MCF 10A (cell line): Measurements from ENCODE around the gene ATP6V0A4. TPM values are rescaled to one million over a fixed set of nuclear protein-coding genes. Genes with fewer than 3 reads are reported as not detected.

Source experiments
- BruUV-seq: library from RNA; stranded (reverse); fragments of 400-500 nt; replicated peaks from 2 replicates; lab custom pipeline; 2021; lab: Mats Ljungman, UMichigan
- CTCF ChIA-PET: fragments of 300-600 bp; sonication (Branson Sonifier 250); formaldehyde crosslinking; extraction: SDS; loops from one replicate; lab custom pipeline; 2021; ENCODE audit warnings: antibody characterized with exemption, inconsistent platforms; lab: Yijun Ruan, JAX
- POLR2A ChIA-PET: fragments of 300-600, 350-650 bp; sonication (Branson Sonifier 250); formaldehyde crosslinking; extraction: SDS; loops from one replicate; lab custom pipeline; 2020; ENCODE audit warnings: antibody characterized with exemption, inconsistent platforms; lab: Yijun Ruan, JAX
- DNase-seq: peaks from one replicate; pipeline ENCODE4 v3.0.0-alpha.2; 2018; ENCODE audit not compliant: unreplicated experiment
- H3K27ac Mint-ChIP-seq: one replicate; pipeline ENCODE4 v1.8.0; 2022; ENCODE audit warnings: mild to moderate bottlenecking, low read depth, mixed read lengths; ENCODE audit not compliant: unreplicated experiment
- H3K27me3 Mint-ChIP-seq: one replicate; pipeline ENCODE4 v1.8.0; 2022; ENCODE audit warnings: mixed read lengths; ENCODE audit not compliant: insufficient read depth, unreplicated experiment
- H3K36me3 Mint-ChIP-seq: one replicate; pipeline ENCODE4 v1.8.0; 2022; ENCODE audit warnings: mild to moderate bottlenecking, moderate library complexity, mixed read lengths; ENCODE audit not compliant: insufficient read depth, unreplicated experiment
- H3K4me1 Mint-ChIP-seq: one replicate; pipeline ENCODE4 v1.8.0; 2022; ENCODE audit warnings: mixed read lengths; ENCODE audit not compliant: insufficient read depth, unreplicated experiment
- H3K4me3 Mint-ChIP-seq: one replicate; pipeline ENCODE4 v1.8.0; 2022; ENCODE audit warnings: mild to moderate bottlenecking, moderate library complexity, mixed read lengths; ENCODE audit not compliant: unreplicated experiment
- H3K9me3 Mint-ChIP-seq: one replicate; pipeline ENCODE4 v1.8.0; 2022; ENCODE audit warnings: mixed read lengths; ENCODE audit not compliant: unreplicated experiment
- intact Hi-C: fragments of 100-400 bp; cut with micrococcal nuclease; formaldehyde crosslinking; loops from 2 replicates; pipeline ENCODE4 v1.14.1; 2022
- total RNA-seq: library from RNA; stranded (reverse); gene quantifications from 2 replicates; pipeline ENCODE4 v1.2.3, GENCODE V29; 2022
- TF ChIP-seq, protein P1 (sequence below): fragments of 200-600 bp; IDR thresholded peaks from one replicate; pipeline ENCODE4 v1.8.0; 2022; ENCODE audit warnings: antibody characterized with exemption, mild to moderate bottlenecking; ENCODE audit not compliant: unreplicated experiment

Gene ATP6V0A4
- total RNA-seq, 1 experiment from 2014 or later = 0.40 TPM

GRCh38 chr7:138834583-138834982, 36.6 kb upstream of the ATP6V0A4 start:
- BruUV-seq = no TSS peak
- H3K27me3 Mint-ChIP-seq = no peaks in the 10 kb centered on the region
- DNase-seq = no peak

GRCh38 chr7:138833596-138833995, 35.6 kb upstream of the ATP6V0A4 start:
- CTCF ChIA-PET = no interaction called here
- TF ChIP-seq, protein P1, sequence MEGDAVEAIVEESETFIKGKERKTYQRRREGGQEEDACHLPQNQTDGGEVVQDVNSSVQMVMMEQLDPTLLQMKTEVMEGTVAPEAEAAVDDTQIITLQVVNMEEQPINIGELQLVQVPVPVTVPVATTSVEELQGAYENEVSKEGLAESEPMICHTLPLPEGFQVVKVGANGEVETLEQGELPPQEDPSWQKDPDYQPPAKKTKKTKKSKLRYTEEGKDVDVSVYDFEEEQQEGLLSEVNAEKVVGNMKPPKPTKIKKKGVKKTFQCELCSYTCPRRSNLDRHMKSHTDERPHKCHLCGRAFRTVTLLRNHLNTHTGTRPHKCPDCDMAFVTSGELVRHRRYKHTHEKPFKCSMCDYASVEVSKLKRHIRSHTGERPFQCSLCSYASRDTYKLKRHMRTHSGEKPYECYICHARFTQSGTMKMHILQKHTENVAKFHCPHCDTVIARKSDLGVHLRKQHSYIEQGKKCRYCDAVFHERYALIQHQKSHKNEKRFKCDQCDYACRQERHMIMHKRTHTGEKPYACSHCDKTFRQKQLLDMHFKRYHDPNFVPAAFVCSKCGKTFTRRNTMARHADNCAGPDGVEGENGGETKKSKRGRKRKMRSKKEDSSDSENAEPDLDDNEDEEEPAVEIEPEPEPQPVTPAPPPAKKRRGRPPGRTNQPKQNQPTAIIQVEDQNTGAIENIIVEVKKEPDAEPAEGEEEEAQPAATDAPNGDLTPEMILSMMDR = no peak
- no peaks in the 10 kb centered on the region for H3K27me3 Mint-ChIP-seq
- DNase-seq = no peak
- H3K4me1 Mint-ChIP-seq = no peaks in the 10 kb centered on the region
- no peaks in the 10 kb centered on the region for H3K36me3 Mint-ChIP-seq
- no peak overlapping the region for H3K27ac Mint-ChIP-seq
- H3K9me3 Mint-ChIP-seq = no peaks in the 10 kb centered on the region
- BruUV-seq = no TSS peak
- intact Hi-C loops = no loop called here
- POLR2A ChIA-PET = no interaction called here
- no peak overlapping the region for H3K4me3 Mint-ChIP-seq

More at GRCh38 chr7:138834583-138834982, 36.6 kb upstream of the ATP6V0A4 start:
- ChIA-PET POLR2A (no interaction called here), CTCF (interaction anchor here (0.6 kb wide), 1 partner anchor 11 kb away, joined by 3 read pairs; no protein-coding TSS in a partner anchor)
- no peaks in the 10 kb centered on the region for H3K9me3 Mint-ChIP-seq
- no peak overlapping the region for H3K27ac Mint-ChIP-seq
- no peak overlapping the region for H3K4me3 Mint-ChIP-seq
- TF ChIP-seq, protein P1 = no peak
- H3K4me1 Mint-ChIP-seq = no peaks in the 10 kb centered on the region
- peaks cover 5% of the 10 kb centered on the region for H3K36me3 Mint-ChIP-seq
- intact Hi-C loops = no loop called here

GRCh38 chr7:138832966-138833365, 35.0 kb upstream of the ATP6V0A4 start:
- no TSS peak for BruUV-seq
- H3K27ac Mint-ChIP-seq = no peak overlapping the region
- H3K36me3 Mint-ChIP-seq = no peaks in the 10 kb centered on the region
- ChIA-PET POLR2A (no interaction called here), CTCF (interaction anchor here (0.5 kb wide), 1 partner anchor 12 kb away, joined by 3 read pairs; no protein-coding TSS in a partner anchor)
- H3K9me3 Mint-ChIP-seq = no peaks in the 10 kb centered on the region
- TF ChIP-seq, protein P1 = no peak
- no peaks in the 10 kb centered on the region for H3K27me3 Mint-ChIP-seq
- H3K4me1 Mint-ChIP-seq = no peaks in the 10 kb centered on the region
- DNase-seq = no peak
- H3K4me3 Mint-ChIP-seq = no peak overlapping the region
- intact Hi-C loops = no loop called here

DNA sequence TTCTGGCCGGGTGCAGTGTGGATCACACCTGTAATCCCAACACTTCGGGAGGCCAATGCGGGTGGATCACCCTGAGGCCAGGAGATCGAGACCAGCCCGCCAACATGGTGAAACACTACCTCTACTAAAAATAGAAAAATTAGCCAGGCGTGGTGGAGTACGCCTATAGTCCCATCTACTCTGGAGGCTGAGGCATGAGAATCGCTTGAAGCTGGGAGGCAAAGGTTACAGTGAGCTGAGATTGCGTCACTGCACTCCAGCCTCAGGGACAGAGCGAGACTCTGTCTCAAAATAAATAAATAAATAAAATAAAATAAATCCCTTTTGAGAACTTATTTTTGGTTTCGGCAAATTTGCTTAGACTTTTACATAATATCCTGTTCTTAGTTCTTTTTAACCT, 31.3 kb upstream of the ATP6V0A4 start:
- H3K9me3 Mint-ChIP-seq = no peaks in the 10 kb centered on the region
- ChIA-PET POLR2A (interaction anchor here (1.5 kb wide), 1 partner anchor 11 kb away, joined by 4 read pairs; no protein-coding TSS in a partner anchor), CTCF (interaction anchor here (0.5 to 0.9 kb wide), 3 partner anchors 15 to 70 kb away, joined by 3 to 5 read pairs (median 4); no protein-coding TSS in a partner anchor)
- intact Hi-C loops = no loop called here
- BruUV-seq = no TSS peak
- TF ChIP-seq, protein P1 = no peak
- no peaks in the 10 kb centered on the region for H3K4me1 Mint-ChIP-seq
- H3K27ac Mint-ChIP-seq = no peak overlapping the region
- no peaks in the 10 kb centered on the region for H3K27me3 Mint-ChIP-seq
- no peak overlapping the region for H3K4me3 Mint-ChIP-seq
- no peak for DNase-seq
- no peaks in the 10 kb centered on the region for H3K36me3 Mint-ChIP-seq
